Epithelial cell of proximal tubule (primary cell): ENCODE results near the gene UBE2G2. TPM values are rescaled to one million over a fixed set of nuclear protein-coding genes. Genes with fewer than 3 reads are reported as not detected.

Experiments used
- DNase-seq: peaks from one replicate; pipeline ENCODE4 v3.0.0-alpha.2; 2011; ENCODE audit warnings: low read depth
- H3K4me3 ChIP-seq: 2 replicates; pipeline ENCODE4 v1.5.1; 2011; ENCODE audit warnings: low read depth, mild to moderate bottlenecking, low read length
- CTCF ChIP-seq: conservative IDR thresholded peaks from 2 replicates; pipeline ENCODE4 v1.5.1; 2012; ENCODE audit warnings: low read depth, mild to moderate bottlenecking, low read length
- total RNA-seq: library from RNA; depleted of rRNA; stranded (reverse); fragments of >200 nt; gene quantifications from 2 replicates; pipeline ENCODE4 v1.2.3, GENCODE V29; 2015

UBE2G2 gene
- total RNA-seq, 1 donor from 2014 or later: 29.6 TPM

GRCh38 chr21:44753357-44753756 lies 48.3 kb downstream of the UBE2G2 start:
- TF ChIP-seq CTCF: no peak
- H3K4me3 ChIP-seq: no peak overlapping the region
- DNase-seq: no peak

- no peak overlapping the region for H3K4me3 ChIP-seq
- TF ChIP-seq CTCF: no peak
- DNase-seq: no peak
Measured at GRCh38 chr21:44752671-44753235, 48.9 kb downstream of the UBE2G2 start.

- DNase-seq: no peak
- H3K4me3 ChIP-seq: no peak overlapping the region
- TF ChIP-seq CTCF: no peak
Measured at GRCh38 chr21:44751799-44752636, 49.6 kb downstream of the UBE2G2 start.

GRCh38 chr21:44751186-44751798 lies 50.3 kb downstream of the UBE2G2 start:
- H3K4me3 ChIP-seq: no peak overlapping the region
- TF ChIP-seq CTCF: no peak
- no peak for DNase-seq

GRCh38 chr21:44750675-44751025 lies 51.0 kb downstream of the UBE2G2 start:
- TF ChIP-seq CTCF: no peak
- DNase-seq: no peak
- no peak overlapping the region for H3K4me3 ChIP-seq

- no peak for DNase-seq
- TF ChIP-seq CTCF: no peak
- H3K4me3 ChIP-seq: no peak overlapping the region
Measured at GRCh38 chr21:44749759-44750674, 51.6 kb downstream of the UBE2G2 start.
